Muscle layer of duodenum (tissue), 2 donors: Measurements from ENCODE around the gene RBKS.
A peak's percentile ranks its signal among the peaks of the same experiment; 100 is the strongest.
"Not testable (repeated sequence)": the region's sequence is repeated elsewhere in the genome, so short reads cannot be mapped to it uniquely, and the experiment has no call there.

Experiments
- H3K27ac ChIP-seq: one replicate; pipeline ENCODE4 v1.7.0; 2013; ENCODE audit warnings: mild to moderate bottlenecking, low read length
- H3K27me3 ChIP-seq: one replicate; pipeline ENCODE4 v1.7.0; 2013; ENCODE audit warnings: low read depth, mild to moderate bottlenecking, control low read depth, low read length
- H3K36me3 ChIP-seq, 2 donors: one replicate each; pipeline ENCODE4 v1.7.0; 2013; ENCODE audit warnings: low read length in 2 of 2, control low read depth in 1 of 2, mild to moderate bottlenecking in 1 of 2; ENCODE audit not compliant: insufficient read depth in 2 of 2, control insufficient read depth in 1 of 2
- H3K4me1 ChIP-seq, 2 donors: one replicate each; pipeline ENCODE4 v1.7.0; 2013; ENCODE audit warnings: low read length in 2 of 2, mild to moderate bottlenecking in 2 of 2, control low read depth in 1 of 2, moderate library complexity in 1 of 2; ENCODE audit not compliant: insufficient read depth in 2 of 2, control insufficient read depth in 1 of 2
- H3K4me3 ChIP-seq, 2 donors: one replicate each; pipeline ENCODE4 v1.7.0; 2013; ENCODE audit warnings: low read length in 2 of 2, low read depth in 1 of 2, mild to moderate bottlenecking in 1 of 2
- H3K9me3 ChIP-seq, 2 donors: one replicate each; pipeline ENCODE4 v1.7.0; 2013; ENCODE audit warnings: low read length in 2 of 2, control low read depth in 1 of 2, mild to moderate bottlenecking in 1 of 2; ENCODE audit not compliant: control insufficient read depth in 1 of 2
- donor health status: healthy.

Gene RBKS

GRCh38 chr2:27776097-27776496 is 114.1 kb downstream of the RBKS start:
- H3K27ac ChIP-seq = peak overlapping the region; percentile 78
- no peaks in the 10 kb centered on the region for H3K9me3 ChIP-seq
- H3K4me3 ChIP-seq = no peak overlapping the region
- H3K27me3 ChIP-seq = no peaks in the 10 kb centered on the region
- peaks cover 11 to 17% of the 10 kb centered on the region in 2 donors for H3K4me1 ChIP-seq
- peaks cover 0 to 11% of the 10 kb centered on the region in 2 donors for H3K36me3 ChIP-seq

- Histone ChIP-seq H3K27ac (peak overlapping the region; percentile 95), H3K4me3 (peak overlapping the region in 1 of 2 donors; percentile 84), H3K9me3 (no peaks in the 10 kb centered on the region), H3K27me3 (no peaks in the 10 kb centered on the region), H3K4me1 (peaks cover 11 to 17% of the 10 kb centered on the region in 2 donors), H3K36me3 (peaks cover 0 to 11% of the 10 kb centered on the region in 2 donors)
These were observed 116.2 kb downstream of the RBKS start for GRCh38 chr2:27773959-27774358.

GRCh38 chr2:27772804-27773203 is 117.4 kb downstream of the RBKS start:
- Histone ChIP-seq H3K27me3 (no peaks in the 10 kb centered on the region), H3K36me3 (peaks cover 0 to 11% of the 10 kb centered on the region in 2 donors), H3K27ac (peak overlapping the region; percentile 95), H3K9me3 (no peaks in the 10 kb centered on the region), H3K4me1 (peaks cover 11 to 17% of the 10 kb centered on the region in 2 donors), H3K4me3 (peak overlapping the region; percentile 84 to 100)

GRCh38 chr2:27771548-27772335 is 118.4 kb downstream of the RBKS start, which contains the start of gene MRPL33:
Gene MRPL33, plus strand, starts transcription at chr2:27771719. Its CDS starts 59 bp downstream, at chr2:27771778.
- Histone ChIP-seq H3K36me3 (peaks cover 0 to 11% of the 10 kb centered on the region in 2 donors), H3K4me3 (peak within 1 kb of the TSS; percentile 84 to 100), H3K27me3 (no peaks in the 10 kb centered on the region), H3K9me3 (no peaks in the 10 kb centered on the region), H3K4me1 (peaks cover 11 to 17% of the 10 kb centered on the region in 2 donors), H3K27ac (peak within 1 kb of the TSS; percentile 95)

GRCh38 chr2:27771202-27771547 is 119.0 kb downstream of the RBKS start:
- Histone ChIP-seq H3K36me3 (peaks cover 0 to 11% of the 10 kb centered on the region in 2 donors), H3K4me3 (peak overlapping the region; percentile 84 to 100), H3K9me3 (no peaks in the 10 kb centered on the region), H3K4me1 (peaks cover 11 to 19% of the 10 kb centered on the region in 2 donors), H3K27me3 (no peaks in the 10 kb centered on the region), H3K27ac (peak overlapping the region; percentile 95)

- Histone ChIP-seq H3K27me3 (no peaks in the 10 kb centered on the region), H3K4me1 (peaks cover 0 to 4% of the 10 kb centered on the region in 2 donors), H3K36me3 (no peaks in the 10 kb centered on the region), H3K4me3 (peak overlapping the region; percentile 3 to 43), H3K27ac (no peak overlapping the region), H3K9me3 (no peaks in the 10 kb centered on the region)
These were observed 123.9 kb downstream of the RBKS start for GRCh38 chr2:27766287-27766661.

- peaks cover 0 to 4% of the 10 kb centered on the region in 2 donors for H3K4me1 ChIP-seq
These were observed 124.4 kb downstream of the RBKS start for GRCh38 chr2:27765621-27766286.

GRCh38 chr2:27764526-27764925 is 125.7 kb downstream of the RBKS start:
- not testable (repeated sequence) for H3K27me3 ChIP-seq, H3K27ac ChIP-seq, H3K9me3 ChIP-seq, H3K4me1 ChIP-seq, H3K36me3 ChIP-seq, H3K4me3 ChIP-seq

More at GRCh38 chr2:27765621-27766286, 124.4 kb downstream of the RBKS start:
- Histone ChIP-seq H3K27ac (no peak overlapping the region), H3K9me3 (no peaks in the 10 kb centered on the region), H3K27me3 (no peaks in the 10 kb centered on the region), H3K36me3 (no peaks in the 10 kb centered on the region), H3K4me3 (peak overlapping the region; percentile 3 to 43)

- Histone ChIP-seq H3K4me1 (peaks cover 0 to 4% of the 10 kb centered on the region in 2 donors), H3K27me3 (no peaks in the 10 kb centered on the region), H3K27ac (no peak overlapping the region), H3K4me3 (no peak overlapping the region), H3K36me3 (no peaks in the 10 kb centered on the region), H3K9me3 (no peaks in the 10 kb centered on the region)
These were observed 126.3 kb downstream of the RBKS start for GRCh38 chr2:27763907-27764267.

GRCh38 chr2:27762951-27763906 is 127.0 kb downstream of the RBKS start:
- no peaks in the 10 kb centered on the region for H3K27me3 ChIP-seq
- H3K9me3 ChIP-seq = no peaks in the 10 kb centered on the region
- H3K36me3 ChIP-seq = no peaks in the 10 kb centered on the region
- no peak overlapping the region for H3K4me3 ChIP-seq
- peak overlapping the region; percentile 40 for H3K27ac ChIP-seq
- peaks cover 0 to 4% of the 10 kb centered on the region in 2 donors for H3K4me1 ChIP-seq
